Astrocyte of the cerebellum (primary cell): ENCODE measurements around the gene ADCY7.

Source experiments
- DNase-seq: peaks from one replicate; pipeline ENCODE4 v3.0.0-alpha.2; 2011; ENCODE audit warnings: low read depth
- H3K4me3 ChIP-seq: 2 replicates; pipeline ENCODE4 v1.5.1; 2011; ENCODE audit warnings: mild to moderate bottlenecking, low read depth, low read length, moderate library complexity
- CTCF ChIP-seq: IDR thresholded peaks from 2 replicates; pipeline ENCODE4 v1.5.1; 2012; ENCODE audit warnings: low read length, low read depth, moderate library complexity, mild to moderate bottlenecking; ENCODE audit errors: missing control alignments
- in situ Hi-C: cut with HindIII; loops from 2 replicates; pipeline ENCODE4 v1.10.0; 2017; ENCODE audit warnings: low sequenced_read_pairs

The ADCY7 gene

GRCh38 chr16:50308237-50308965 is 42.0 kb downstream of the ADCY7 start:
- DNase-seq, result no peak
- H3K4me3 ChIP-seq, result no peak overlapping the region
- TF ChIP-seq CTCF, result no peak
- in situ Hi-C loops, result no loop called here

- no peak overlapping the region for H3K4me3 ChIP-seq
- DNase-seq, result no peak
- TF ChIP-seq CTCF, result no peak
- in situ Hi-C loops, result no loop called here
These were observed 42.8 kb downstream of the ADCY7 start for GRCh38 chr16:50309156-50309526.

- no peak overlapping the region for H3K4me3 ChIP-seq
- TF ChIP-seq CTCF, result no peak
- in situ Hi-C loops, result no loop called here
- no peak for DNase-seq
These were observed 43.4 kb downstream of the ADCY7 start for GRCh38 chr16:50309527-50310307.

- no peak for DNase-seq
- TF ChIP-seq CTCF, result no peak
- no peak overlapping the region for H3K4me3 ChIP-seq
- in situ Hi-C loops, result no loop called here
These were observed 44.2 kb downstream of the ADCY7 start for GRCh38 chr16:50310308-50311133.

GRCh38 chr16:50311134-50311528 is 44.8 kb downstream of the ADCY7 start:
- in situ Hi-C loops, result no loop called here
- TF ChIP-seq CTCF, result no peak
- no peak for DNase-seq
- H3K4me3 ChIP-seq, result no peak overlapping the region

- no peak for DNase-seq
- TF ChIP-seq CTCF, result no peak
These were observed 45.6 kb downstream of the ADCY7 start for GRCh38 chr16:50311891-50312501.

More at GRCh38 chr16:50311891-50312501, 45.6 kb downstream of the ADCY7 start:
- in situ Hi-C loops, result no loop called here
- no peak overlapping the region for H3K4me3 ChIP-seq
